Heart left ventricle (tissue), 13 donors: ENCODE results near the gene APIP.

Experiments
- CTCF ChIP-seq, 12 donors: fragments of 200-600 bp; sonication (generic) in 4 of 12; IDR thresholded peaks; one replicate each; pipeline versions ENCODE4 v1.5.0 to v1.8.0; 2018 to 2022; ENCODE audit warnings: antibody characterized with exemption in 12 of 12, mild to moderate bottlenecking in 5 of 12
- POLR2A ChIP-seq, 2 donors: fragments of 450-650 bp; IDR thresholded peaks; one replicate each; pipeline ENCODE4 v1.6.1; 2017; ENCODE audit warnings: antibody characterized with exemption in 2 of 2, mild to moderate bottlenecking in 2 of 2, moderate library complexity in 2 of 2
- donor health status: ischemic (EF 13 %, LVEDD 7.1; RV severe dilation, severe dysfunction).
- donor health status: DM: no; HTN: yes; CAD: no.
- donor health status: DM: no; HTN: no; CAD: no.
- donor health status: ischemic (EF 25% LVEDD 6.9; RV normal size, moderate dysfunction).
- donor health status: ischemic (EF 25% LVEDD 5.7; RV mildly dilated, moderate dysfunction).
- donor health status: ischemic (EF 35%, LVEDD 5.7; RV mildly dilated, moderate dysfunction).
- donor health status: nonischemic (EF 11% LVEDD 7.7; RV severe dilation, severe dysfunction).
- donor health status: DM: yes; HTN: yes; CAD: no.
- donor health status: PGD.
- donor health status: ischemic (EF 29% LVEDD 5.4; RV normal size, mild dysfunction).
- donor health status: nonischemic (EF 23%, LVEDD 6.1; RV moderate dilation, normal function).

GRCh38 chr11:34928268-34928959 lies 12.2 kb upstream of the APIP start:
- no peak for TF ChIP-seq CTCF (IDR thresholded peaks at IDR 0.05)
- no peak for TF ChIP-seq POLR2A (IDR thresholded peaks at IDR 0.05)
